IMR-90 (cell line): ENCODE data around the gene PRKCA. TPM values are rescaled to one million over a fixed set of nuclear protein-coding genes. Genes with fewer than 3 reads are reported as not detected.

Source experiments
- ATAC-seq: fragments of 200-7000 bp; cut with Tn5 transposase; 2 replicates; pipeline ENCODE4 v1.9.1; 2020; ENCODE audit warnings: low read depth, mild to moderate bottlenecking, moderate library complexity
- BruUV-seq: library from RNA; stranded (reverse); fragments of 400-500 nt; replicated peaks from 2 replicates; lab custom pipeline; 2021; lab: Mats Ljungman, UMichigan
- CTCF ChIA-PET: fragments of 300-600 bp; formaldehyde crosslinking; extraction: SDS; loops from one replicate; lab custom pipeline; 2021; ENCODE audit warnings: antibody characterized with exemption; lab: Yijun Ruan, JAX
- POLR2A ChIA-PET: fragments of 300-600 bp; sonication (Branson Sonifier 250); formaldehyde crosslinking; loops from one replicate; lab custom pipeline; 2022; ENCODE audit warnings: antibody characterized with exemption; ENCODE audit not compliant: unreplicated experiment; lab: Charles Lee
- DNase-seq: peaks from one replicate; pipeline ENCODE4 v3.0.0; 2013
- H2AFZ ChIP-seq: replicated peaks from 2 replicates; pipeline ENCODE3; 2013; ENCODE audit warnings: low read length, mild to moderate bottlenecking; ENCODE audit not compliant: poor library complexity
- H2AK5ac ChIP-seq: 2 replicates; pipeline ENCODE4 v1.6.1; 2013; ENCODE audit warnings: low read depth, low read length, inconsistent platforms
- H2AK9ac ChIP-seq: replicated peaks from 2 replicates; pipeline ENCODE3; 2013; ENCODE audit warnings: mild to moderate bottlenecking, low read depth, low read length, moderate library complexity; ENCODE audit not compliant: poor library complexity
- H2BK120ac ChIP-seq: 2 replicates; pipeline ENCODE4 v1.6.1; 2013; ENCODE audit warnings: low read depth, low read length, inconsistent platforms
- H2BK15ac ChIP-seq: 3 replicates; pipeline ENCODE4 v1.6.1; 2013; ENCODE audit warnings: low read depth, low read length, inconsistent platforms
- H2BK20ac ChIP-seq: 2 replicates; pipeline ENCODE4 v1.6.1; 2013; ENCODE audit warnings: low read depth, mild to moderate bottlenecking, inconsistent platforms, low read length, moderate library complexity
- H2BK5ac ChIP-seq: 2 replicates; pipeline ENCODE4 v1.6.1; 2013; ENCODE audit warnings: mild to moderate bottlenecking, low read depth, low read length, inconsistent platforms; ENCODE audit not compliant: poor library complexity, severe bottlenecking
- H3K14ac ChIP-seq: replicated peaks from 2 replicates; pipeline ENCODE4 v1.6.1; 2013; ENCODE audit warnings: low read depth, low read length, inconsistent platforms
- H3K18ac ChIP-seq: 2 replicates; pipeline ENCODE4 v1.6.1; 2013; ENCODE audit warnings: low read depth, low read length, control low read depth
- H3K23ac ChIP-seq: 2 replicates; pipeline ENCODE4 v1.6.1; 2013; ENCODE audit warnings: low read depth, low read length, inconsistent platforms
- H3K27ac ChIP-seq: 2 replicates; pipeline ENCODE4 v1.5.1; 2013; ENCODE audit warnings: mild to moderate bottlenecking, control low read depth, low read length; ENCODE audit not compliant: insufficient read depth
- H3K27me3 ChIP-seq: 2 replicates; pipeline ENCODE4 v1.6.1; 2013; ENCODE audit warnings: low read length; ENCODE audit not compliant: control insufficient read depth, insufficient read depth
- H3K36me3 ChIP-seq: 2 replicates; pipeline ENCODE4 v1.6.1; 2013; ENCODE audit warnings: low read length, mixed read lengths; ENCODE audit not compliant: control insufficient read depth, insufficient read depth
- H3K4ac ChIP-seq: 2 replicates; pipeline ENCODE4 v1.6.1; 2013; ENCODE audit warnings: low read depth, low read length, inconsistent platforms
- H3K4me1 ChIP-seq: 2 replicates; pipeline ENCODE4 v1.6.1; 2013; ENCODE audit warnings: low read length, mixed read lengths; ENCODE audit not compliant: control insufficient read depth, insufficient read depth
- H3K4me2 ChIP-seq: 2 replicates; pipeline ENCODE4 v1.6.1; 2013; ENCODE audit warnings: low read depth, mild to moderate bottlenecking, control low read depth, low read length, moderate library complexity
- H3K4me3 ChIP-seq: 2 replicates; pipeline ENCODE4 v1.5.1; 2013; ENCODE audit warnings: low read depth, mild to moderate bottlenecking, control low read depth, low read length, moderate library complexity; ENCODE audit not compliant: insufficient read depth
- H3K56ac ChIP-seq: 2 replicates; pipeline ENCODE4 v1.6.1; 2013; ENCODE audit warnings: low read length, inconsistent platforms; ENCODE audit not compliant: insufficient read depth; ENCODE audit errors: extremely low read depth
- H3K79me1 ChIP-seq, 2 experiments: 2 replicates each; pipeline ENCODE4 v1.6.1; 2013; ENCODE audit warnings: low read length in 2 of 2, inconsistent platforms in 1 of 2, low read depth in 1 of 2
- H3K9ac ChIP-seq: 2 replicates; pipeline ENCODE4 v1.6.1; 2013; ENCODE audit warnings: low read depth, low read length, control low read depth
- H3K9me1 ChIP-seq: 2 replicates; pipeline ENCODE4 v1.6.1; 2013; ENCODE audit warnings: low read length, inconsistent platforms; ENCODE audit not compliant: insufficient read depth
- H3K9me3 ChIP-seq: 2 replicates; pipeline ENCODE4 v1.6.1; 2013; ENCODE audit warnings: low read length; ENCODE audit not compliant: control insufficient read depth, insufficient read depth
- H4K20me1 ChIP-seq: 2 replicates; pipeline ENCODE4 v1.6.1; 2013; ENCODE audit warnings: low read length, inconsistent platforms; ENCODE audit not compliant: insufficient read depth
- H4K5ac ChIP-seq: 2 replicates; pipeline ENCODE4 v1.6.1; 2013; ENCODE audit warnings: mild to moderate bottlenecking, low read depth, low read length, control low read depth
- H4K8ac ChIP-seq, 2 experiments: 2 replicates each; pipeline ENCODE4 v1.6.1; 2013; ENCODE audit warnings: low read depth in 2 of 2, low read length in 2 of 2, control low read depth in 1 of 2, inconsistent platforms in 1 of 2
- H4K91ac ChIP-seq: 2 replicates; pipeline ENCODE4 v1.6.1; 2013; ENCODE audit warnings: low read depth, low read length, inconsistent platforms; ENCODE audit not compliant: insufficient read depth
- CEBPB ChIP-seq: IDR thresholded peaks from 2 replicates; pipeline ENCODE4 v1.6.1; 2012; ENCODE audit warnings: low read depth, low read length, improper control_type of control experiment
- ELK1 ChIP-seq: fragments of 150-350 bp; IDR thresholded peaks from 2 replicates; pipeline ENCODE4 v1.6.1; 2016; ENCODE audit warnings: low read depth, mild to moderate bottlenecking, low read length, moderate library complexity, borderline replicate concordance
- RCOR1 ChIP-seq: IDR thresholded peaks from 2 replicates; pipeline ENCODE4 v1.6.1; 2012; ENCODE audit warnings: mild to moderate bottlenecking, low read length, improper control_type of control experiment; ENCODE audit not compliant: insufficient replicate concordance
- RFX5 ChIP-seq: IDR thresholded peaks from 2 replicates; pipeline ENCODE4 v1.8.0; 2012; ENCODE audit warnings: low read depth, mild to moderate bottlenecking, low read length, moderate library complexity
- WGBS, 2 experiments: methylation state at CpG; one replicate each; pipeline versions ENCODE4 v1.1.5 to v1.1.7; 2013; ENCODE audit warnings: missing lambda C conversion rate in 2 of 2; ENCODE audit not compliant: insufficient read length in 1 of 2; ENCODE audit errors: extremely low coverage in 2 of 2; 5-methylcytosine and 5-hydroxymethylcytosine counted together
- dilution Hi-C: fragments of 300-500 bp; cut with HindIII; formaldehyde crosslinking; loops from one replicate; pipeline ENCODE4 v1.14.3; 2018; ENCODE audit warnings: low sequenced_read_pairs; ENCODE audit not compliant: unreplicated experiment
- in situ Hi-C: fragments of 300-500 bp; cut with MboI; formaldehyde crosslinking; loops from 3 replicates; pipeline ENCODE4 v1.14.3; 2019; ENCODE audit warnings: low sequenced_read_pairs, inconsistent platforms, mixed read lengths
- intact Hi-C: fragments of 100-400 bp; cut with micrococcal nuclease; formaldehyde crosslinking; loops from 2 replicates; pipeline ENCODE4 v1.10.0; 2022
- polyA plus RNA-seq, 3 experiments: library from polyadenylated mRNA; depleted of rRNA; stranded (reverse); fragments of >200 nt; gene quantifications; 2 replicates each; pipeline ENCODE4 v1.2.3, GENCODE V29; 2012; ENCODE audit warnings: low replicate concordance in 1 of 3
- total RNA-seq: library from RNA; depleted of rRNA; stranded (reverse); fragments of >200 nt; gene quantifications from 2 replicates; pipeline ENCODE4 v1.2.3, GENCODE V29; 2012

Gene PRKCA
- total and polyA plus RNA-seq, 2 of the 4 experiments (the other 2 are of a cell fraction) = 31.0 to 46.0 TPM

GRCh38 chr17:66519154-66519553, 216.7 kb downstream of the PRKCA start:
- Histone ChIP-seq H3K4me2 (no peak overlapping the region), H2AK9ac (no peak overlapping the region), H3K27me3 (no peaks in the 10 kb centered on the region), H4K5ac (no peak overlapping the region), H2BK20ac (no peak overlapping the region), H3K36me3 (peaks cover 3% of the 10 kb centered on the region; the same call in 1 of the 2 replicates), H4K20me1 (peaks cover 23% of the 10 kb centered on the region), H3K56ac (no peak overlapping the region), H3K23ac (no peak overlapping the region), H4K91ac (no peak overlapping the region), H4K8ac (no peak overlapping the region), H3K18ac (no peak overlapping the region), H3K9me3 (no peaks in the 10 kb centered on the region), H3K9me1 (peaks cover 20% of the 10 kb centered on the region), H2AK5ac (no peak overlapping the region), H3K27ac (no peak overlapping the region), H3K14ac (no peak overlapping the region), H2BK15ac (no peak overlapping the region), H3K4me1 (peaks cover 23% of the 10 kb centered on the region), H3K9ac (no peak overlapping the region), H3K4me3 (no peak overlapping the region), H3K4ac (no peak overlapping the region), H2BK5ac (no peak overlapping the region), H2AFZ (no peak overlapping the region), H2BK120ac (no peak overlapping the region), H3K79me1 (peaks cover 42 to 65% of the 10 kb centered on the region in 2 experiments)
- TF ChIP-seq RCOR1 (no peak), RFX5 (no peak), CEBPB (no peak), ELK1 (no peak)
- DNase-seq (no peak), ATAC-seq (no peak)
- BruUV-seq = no TSS peak
- 100% methylated on average over 1 of the region's 3 CpGs; no CpG with 5 or more reads in 1 of the 2 experiments for WGBS, 2 experiments
- POLR2A ChIA-PET = interaction anchor here (0.6 kb wide), 1 partner anchor 246 kb away, joined by 7 read pairs; no protein-coding TSS in a partner anchor
- in situ Hi-C loops (no loop called here), dilution Hi-C loops (no loop called here), intact Hi-C loops (no loop called here)
- CTCF ChIA-PET = interaction anchor here (0.7 kb wide), 1 partner anchor 198 kb away, joined by 6 read pairs; no protein-coding TSS in a partner anchor
